Measurements from ENCODE around the gene H2AZ1. TPM values are rescaled to one million over a fixed set of nuclear protein-coding genes. Genes with fewer than 3 reads are reported as not detected.

Gene H2AZ1
- total RNA-seq, 1 donor from 2014 or later, result 60.7 TPM

DNA sequence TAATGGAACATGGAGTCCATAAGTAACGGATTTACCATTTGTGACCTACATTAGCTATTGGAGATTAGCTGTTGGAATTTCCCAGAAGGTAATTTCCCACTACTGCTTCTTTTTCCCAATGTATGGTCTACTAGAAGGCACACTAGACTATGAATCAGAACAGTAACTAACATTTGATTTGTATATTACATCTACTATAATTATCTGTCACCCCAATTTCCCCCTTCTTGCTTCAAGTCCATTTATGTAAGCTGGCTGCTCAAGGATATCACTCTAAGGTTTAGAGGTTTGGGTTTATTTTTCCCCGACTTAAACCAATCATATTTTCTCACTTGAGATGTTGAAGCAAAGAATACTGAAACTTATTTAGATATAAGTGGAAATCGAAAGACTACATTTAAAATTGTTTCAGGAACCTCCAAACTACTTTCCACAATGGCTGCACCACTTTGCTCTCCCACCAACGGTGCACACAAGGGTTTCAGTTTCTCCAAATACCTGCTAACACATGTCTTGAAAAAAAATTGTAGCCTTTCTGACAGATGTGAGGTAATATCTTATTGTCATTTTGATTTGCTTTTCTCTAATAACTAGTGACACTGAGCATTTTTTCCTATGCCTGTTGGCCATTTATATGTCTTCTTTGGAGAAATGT, 33.3 kb upstream of the H2AZ1 start:
- no peak overlapping the region for H3K27ac ChIP-seq (replicated peaks)
- intact Hi-C loops (cut with micrococcal nuclease), result no loop called here
- H3K9me3 ChIP-seq (replicated peaks), result no peaks in the 10 kb centered on the region
- H3K4me1 ChIP-seq, result no peaks in the 10 kb centered on the region
- DNase-seq, result no peak
- no peaks in the 10 kb centered on the region for H3K27me3 ChIP-seq (ENCODE audit: low read depth)
- H3K4me3 ChIP-seq, result no peak overlapping the region
- TF ChIP-seq, protein P1, sequence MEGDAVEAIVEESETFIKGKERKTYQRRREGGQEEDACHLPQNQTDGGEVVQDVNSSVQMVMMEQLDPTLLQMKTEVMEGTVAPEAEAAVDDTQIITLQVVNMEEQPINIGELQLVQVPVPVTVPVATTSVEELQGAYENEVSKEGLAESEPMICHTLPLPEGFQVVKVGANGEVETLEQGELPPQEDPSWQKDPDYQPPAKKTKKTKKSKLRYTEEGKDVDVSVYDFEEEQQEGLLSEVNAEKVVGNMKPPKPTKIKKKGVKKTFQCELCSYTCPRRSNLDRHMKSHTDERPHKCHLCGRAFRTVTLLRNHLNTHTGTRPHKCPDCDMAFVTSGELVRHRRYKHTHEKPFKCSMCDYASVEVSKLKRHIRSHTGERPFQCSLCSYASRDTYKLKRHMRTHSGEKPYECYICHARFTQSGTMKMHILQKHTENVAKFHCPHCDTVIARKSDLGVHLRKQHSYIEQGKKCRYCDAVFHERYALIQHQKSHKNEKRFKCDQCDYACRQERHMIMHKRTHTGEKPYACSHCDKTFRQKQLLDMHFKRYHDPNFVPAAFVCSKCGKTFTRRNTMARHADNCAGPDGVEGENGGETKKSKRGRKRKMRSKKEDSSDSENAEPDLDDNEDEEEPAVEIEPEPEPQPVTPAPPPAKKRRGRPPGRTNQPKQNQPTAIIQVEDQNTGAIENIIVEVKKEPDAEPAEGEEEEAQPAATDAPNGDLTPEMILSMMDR (IDR thresholded peaks at IDR 0.05; ENCODE audit: borderline replicate concordance), result no peak
- H3K36me3 ChIP-seq, result no peaks in the 10 kb centered on the region

DNA sequence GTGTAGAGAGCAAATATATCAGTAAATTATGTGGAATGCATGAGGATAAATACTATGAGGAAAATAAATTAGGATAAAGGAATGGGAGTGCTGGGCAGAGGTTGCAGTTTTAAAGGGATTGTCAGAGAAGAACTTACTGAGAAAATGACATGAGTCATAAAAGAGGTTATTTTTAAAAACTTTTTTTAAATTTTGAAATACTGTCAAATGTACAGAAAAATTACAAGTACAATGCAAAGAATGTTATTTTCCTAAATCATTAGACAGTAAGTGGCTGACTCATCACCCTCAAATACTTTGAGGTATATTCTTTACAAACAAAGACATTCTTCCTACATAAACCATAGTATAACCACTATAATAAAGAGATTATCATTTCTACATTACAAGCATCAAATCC, 29.8 kb upstream of the H2AZ1 start:
- TF ChIP-seq, protein P1 (IDR thresholded peaks at IDR 0.05; ENCODE audit: borderline replicate concordance), result no peak
- H3K4me1 ChIP-seq, result no peaks in the 10 kb centered on the region
- no peaks in the 10 kb centered on the region for H3K27me3 ChIP-seq (ENCODE audit: low read depth)
- no peak for DNase-seq
- H3K9me3 ChIP-seq (replicated peaks), result peaks cover 19% of the 10 kb centered on the region
- H3K4me3 ChIP-seq, result no peak overlapping the region
- H3K27ac ChIP-seq (replicated peaks), result no peak overlapping the region
- intact Hi-C loops (cut with micrococcal nuclease), result no loop called here
- no peaks in the 10 kb centered on the region for H3K36me3 ChIP-seq

DNA sequence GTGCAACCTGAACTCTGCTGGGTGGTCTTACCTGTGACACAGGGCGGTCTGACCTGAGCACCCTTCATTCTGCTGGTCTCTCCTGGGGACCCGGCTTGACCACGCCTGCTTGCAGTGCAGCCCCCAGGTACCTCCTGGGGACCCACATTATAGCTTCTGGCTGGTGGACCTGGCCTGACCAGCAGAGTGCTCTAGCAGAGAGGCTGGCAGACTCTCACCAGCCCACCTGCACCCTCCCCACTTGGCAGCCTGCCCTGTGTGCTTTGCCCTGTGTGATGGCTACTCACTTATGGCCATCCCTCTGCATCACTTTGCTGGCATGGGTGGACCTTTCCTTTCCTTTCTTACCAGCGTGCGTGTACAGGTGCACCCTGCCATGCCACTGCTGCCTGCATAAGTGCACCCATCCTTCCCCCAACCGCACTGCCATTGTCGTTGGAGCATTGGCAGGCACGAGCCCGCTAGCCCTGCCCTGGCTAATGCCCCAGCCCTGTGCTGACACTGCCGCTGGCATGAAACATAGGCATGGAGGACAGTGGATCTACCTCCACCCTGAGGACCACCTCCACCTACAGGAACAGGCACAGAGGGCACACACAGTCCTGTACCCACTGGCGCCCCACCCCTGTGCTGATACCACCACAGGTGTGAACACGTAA, 21.5 kb upstream of the H2AZ1 start:
- Histone ChIP-seq H3K4me3 (no peak overlapping the region), H3K27ac (replicated peaks) (no peak overlapping the region), H3K27me3 (ENCODE audit: low read depth) (no peaks in the 10 kb centered on the region), H3K36me3 (no peaks in the 10 kb centered on the region), H3K4me1 (no peaks in the 10 kb centered on the region), H3K9me3 (replicated peaks) (peaks cover 28% of the 10 kb centered on the region)
- TF ChIP-seq, protein P1 (IDR thresholded peaks at IDR 0.05; ENCODE audit: borderline replicate concordance), result no peak
- no peak for DNase-seq
- intact Hi-C loops (cut with micrococcal nuclease), result no loop called here

DNA sequence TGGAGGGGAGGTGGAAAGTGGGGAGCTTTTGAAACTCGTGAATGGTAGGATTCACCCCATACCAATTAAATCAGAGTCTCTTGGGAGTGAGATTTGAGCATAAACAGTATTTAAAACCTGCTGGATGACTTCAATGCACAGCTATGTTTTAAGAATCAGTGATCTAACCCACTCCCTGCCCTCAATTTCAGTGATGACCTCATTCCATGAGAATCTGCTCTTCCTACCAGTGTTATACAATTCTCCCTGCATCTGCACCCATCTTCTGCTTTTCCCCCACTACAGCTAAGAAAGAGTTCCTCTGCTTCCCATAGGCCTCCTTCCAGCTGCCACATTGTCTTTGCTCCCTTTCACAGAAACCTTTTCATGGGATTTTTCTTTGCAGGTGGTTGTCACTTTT, 18.3 kb upstream of the H2AZ1 start:
- Histone ChIP-seq H3K27ac (replicated peaks) (no peak overlapping the region), H3K9me3 (replicated peaks) (no peaks in the 10 kb centered on the region), H3K27me3 (ENCODE audit: low read depth) (no peaks in the 10 kb centered on the region), H3K36me3 (no peaks in the 10 kb centered on the region), H3K4me3 (no peak overlapping the region), H3K4me1 (no peaks in the 10 kb centered on the region)
- DNase-seq, result no peak
- TF ChIP-seq, protein P1 (IDR thresholded peaks at IDR 0.05; ENCODE audit: borderline replicate concordance), result no peak
- intact Hi-C loops (cut with micrococcal nuclease), result no loop called here

DNA sequence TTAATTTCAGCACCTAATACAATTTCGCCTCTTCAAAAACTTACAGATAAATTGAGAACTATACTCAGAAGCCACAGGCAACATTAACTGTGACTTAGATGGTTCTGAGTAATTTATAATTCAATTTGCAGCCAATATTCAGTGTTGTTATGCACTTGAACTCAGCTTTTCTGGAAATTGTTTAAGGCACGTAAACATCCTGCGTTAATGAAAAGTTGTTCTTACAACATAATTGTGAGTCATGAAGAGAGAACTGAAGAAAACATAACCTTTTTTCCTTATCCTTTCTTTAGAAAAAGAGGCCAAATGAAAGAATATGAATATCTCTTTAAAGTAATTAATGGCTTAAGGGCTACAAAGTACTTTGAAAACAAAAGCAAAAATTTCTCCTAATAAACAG, 16.6 kb upstream of the H2AZ1 start:
- no peaks in the 10 kb centered on the region for H3K9me3 ChIP-seq (replicated peaks)
- intact Hi-C loops (cut with micrococcal nuclease), result no loop called here
- no peak for DNase-seq
- no peak overlapping the region for H3K27ac ChIP-seq (replicated peaks)
- H3K27me3 ChIP-seq (ENCODE audit: low read depth), result no peaks in the 10 kb centered on the region
- H3K4me3 ChIP-seq, result no peak overlapping the region
- no peaks in the 10 kb centered on the region for H3K36me3 ChIP-seq
- TF ChIP-seq, protein P1 (IDR thresholded peaks at IDR 0.05; ENCODE audit: borderline replicate concordance), result no peak
- H3K4me1 ChIP-seq, result no peaks in the 10 kb centered on the region

Measured in left ventricle myocardium inferior (tissue), 1 donor.